22Rv1 (cell line): Measurements from ENCODE around the gene FAM83E.

ENCODE experiments used
- CTCF ChIP-seq: fragments of 450-650 bp; IDR thresholded peaks from 2 replicates; pipeline ENCODE4 v1.5.1; 2017; ENCODE audit warnings: mild to moderate bottlenecking
- ZFX ChIP-seq: fragments of 450-650 bp; IDR thresholded peaks from 2 replicates; pipeline ENCODE4 v1.6.1; 2017; ENCODE audit warnings: antibody characterized with exemption, borderline replicate concordance

GRCh38 chr19:48611872-48612271, 3.0 kb downstream of the FAM83E start:
- TF ChIP-seq CTCF (no peak), ZFX (no peak)
